ENCODE measurements around the gene C5orf15. TPM values are rescaled to one million over a fixed set of nuclear protein-coding genes. Genes with fewer than 3 reads are reported as not detected.

C5orf15 gene
- 10 to 100 TPM; 26.0 to 31.2 (median 28.6) TPM for total RNA-seq

DNA sequence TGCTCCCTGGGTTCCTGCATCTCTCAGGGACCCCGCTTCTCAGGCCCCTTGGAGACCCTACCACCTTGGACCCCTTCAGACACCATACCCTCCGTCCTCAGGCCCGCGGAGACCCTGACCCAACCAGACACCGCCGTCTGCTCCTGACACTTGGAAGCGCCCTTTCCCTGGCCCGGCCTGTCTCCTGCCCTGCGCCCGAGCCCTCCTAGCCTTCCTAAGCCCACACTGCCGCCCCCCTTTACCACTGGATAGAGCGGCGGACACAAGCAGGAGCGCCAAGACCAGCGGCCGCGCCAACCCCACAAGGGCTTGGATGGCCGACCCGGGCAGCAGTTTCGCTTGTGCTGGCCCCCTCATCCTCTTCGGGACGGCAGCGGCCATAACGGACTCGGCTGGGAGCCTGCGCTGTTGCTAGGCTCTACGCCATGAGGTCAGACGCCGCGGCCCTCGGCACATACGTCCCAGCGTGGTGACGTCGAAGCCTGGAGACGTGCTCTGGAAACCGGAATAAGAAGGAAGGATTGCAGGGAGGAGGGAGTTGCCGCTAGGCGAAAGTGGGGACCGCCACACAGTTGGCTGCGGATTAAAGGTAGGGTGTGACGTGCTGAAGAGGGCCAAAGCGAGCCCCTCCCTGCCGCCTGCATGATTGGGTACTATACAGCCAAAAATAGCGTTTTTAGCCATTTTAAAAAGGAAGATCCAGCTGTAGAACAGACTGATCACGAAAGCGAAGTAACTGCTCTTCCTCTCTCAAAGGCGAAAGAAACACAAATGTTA lies at the start of gene C5orf15:
Gene C5orf15 (minus strand): TSS at position 422 of the 777 bp plus-strand sequence. CDS start 41 bp downstream, at position 381.
- Mint-ChIP-seq H3K36me3 (ENCODE audit: insufficient read depth) (peaks cover 6% of the 10 kb centered on the region), H3K4me1 (ENCODE audit: low read depth) (peaks cover 51% of the 10 kb centered on the region), H3K4me3 (peak within 1 kb of the TSS; percentile 98), H3K9me3 (no peaks in the 10 kb centered on the region), H3K27me3 (ENCODE audit: low read depth) (no peaks in the 10 kb centered on the region)
- peak; percentile 98 to 99 for ATAC-seq
- peak; percentile 84 for DNase-seq

- no peaks in the 10 kb centered on the region for H3K9me3 Mint-ChIP-seq
- H3K27me3 Mint-ChIP-seq (ENCODE audit: low read depth): peaks cover 2% of the 10 kb centered on the region
- ATAC-seq (no peak), DNase-seq (no peak)
- H3K4me1 Mint-ChIP-seq (ENCODE audit: low read depth): peaks cover 10% of the 10 kb centered on the region
- no peak overlapping the region for H3K4me3 Mint-ChIP-seq
- no peaks in the 10 kb centered on the region for H3K36me3 Mint-ChIP-seq (ENCODE audit: insufficient read depth)
Observed at GRCh38 chr5:134008266-134008749, 39.9 kb upstream of the C5orf15 start.

DNA sequence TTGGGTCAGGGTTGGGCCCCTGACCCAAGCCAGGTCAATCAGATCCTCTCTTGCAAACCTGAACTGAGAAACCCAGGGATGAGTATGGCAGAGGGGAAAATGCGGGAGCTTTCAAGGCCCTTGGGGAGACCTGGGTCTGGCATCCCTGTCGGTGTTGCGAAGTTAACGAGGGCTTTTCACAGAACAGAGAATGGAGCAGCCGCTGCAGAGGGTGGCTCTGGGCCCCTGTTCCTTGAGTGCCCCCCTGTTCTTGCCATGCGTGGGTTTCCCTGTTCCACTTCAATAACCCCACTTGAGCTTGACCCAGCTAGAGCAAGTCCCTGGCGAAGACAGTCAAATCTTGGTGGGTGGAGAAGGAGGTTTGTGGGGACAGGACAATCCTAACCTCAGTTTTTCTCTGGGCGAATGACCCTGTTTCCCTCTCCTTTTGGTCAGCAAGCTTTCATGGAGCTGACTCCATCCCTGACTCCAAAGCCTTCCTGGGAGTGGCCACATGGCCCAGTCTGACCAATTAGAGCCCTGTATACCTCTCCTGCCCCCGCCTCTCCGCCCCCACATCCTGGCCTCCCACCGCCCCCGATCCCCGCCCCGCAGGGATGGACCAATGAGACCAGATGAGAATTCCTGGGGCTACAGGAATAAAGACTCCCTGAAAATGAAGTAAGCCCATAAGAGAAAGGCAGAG lies 39.3 kb upstream of the C5orf15 start:
- Mint-ChIP-seq H3K4me1 (ENCODE audit: low read depth) (peaks cover 13% of the 10 kb centered on the region), H3K27me3 (ENCODE audit: low read depth) (no peaks in the 10 kb centered on the region), H3K9me3 (no peaks in the 10 kb centered on the region), H3K36me3 (ENCODE audit: insufficient read depth) (no peaks in the 10 kb centered on the region), H3K4me3 (no peak overlapping the region)
- ATAC-seq (no peak), DNase-seq (no peak)

- H3K4me3 Mint-ChIP-seq: peak overlapping the region; percentile 84
- H3K36me3 Mint-ChIP-seq (ENCODE audit: insufficient read depth): peaks cover 8% of the 10 kb centered on the region
- DNase-seq: no peak
- H3K27me3 Mint-ChIP-seq (ENCODE audit: low read depth): no peaks in the 10 kb centered on the region
- H3K9me3 Mint-ChIP-seq: no peaks in the 10 kb centered on the region
- ATAC-seq: no peak
- H3K4me1 Mint-ChIP-seq (ENCODE audit: low read depth): peaks cover 28% of the 10 kb centered on the region
Observed at GRCh38 chr5:134006115-134006514, 37.7 kb upstream of the C5orf15 start.

- Mint-ChIP-seq H3K4me1 (ENCODE audit: low read depth) (peaks cover 32% of the 10 kb centered on the region), H3K27me3 (ENCODE audit: low read depth) (no peaks in the 10 kb centered on the region), H3K4me3 (peak overlapping the region; percentile 84), H3K9me3 (no peaks in the 10 kb centered on the region), H3K36me3 (ENCODE audit: insufficient read depth) (peaks cover 12% of the 10 kb centered on the region)
- no peak for ATAC-seq
- DNase-seq: no peak
Observed at GRCh38 chr5:134005417-134006061, 37.1 kb upstream of the C5orf15 start.

- Mint-ChIP-seq H3K9me3 (no peaks in the 10 kb centered on the region), H3K4me1 (ENCODE audit: low read depth) (peaks cover 38% of the 10 kb centered on the region), H3K36me3 (ENCODE audit: insufficient read depth) (peaks cover 13% of the 10 kb centered on the region), H3K4me3 (peak within 1 kb of the TSS; percentile 94), H3K27me3 (ENCODE audit: low read depth) (no peaks in the 10 kb centered on the region)
- DNase-seq (peak; percentile 74), ATAC-seq (peak; percentile 84 to 87)
Observed at GRCh38 chr5:134004626-134005416, 36.4 kb upstream of the C5orf15 start, which contains the start of gene VDAC1. TSS of gene VDAC1 (minus strand) at chr5:134004975. CDS start at chr5:133993012, 11,963 bp downstream.

- peaks cover 17% of the 10 kb centered on the region for H3K36me3 Mint-ChIP-seq (ENCODE audit: insufficient read depth)
- H3K9me3 Mint-ChIP-seq: no peaks in the 10 kb centered on the region
- H3K27me3 Mint-ChIP-seq (ENCODE audit: low read depth): no peaks in the 10 kb centered on the region
- ATAC-seq (peak; percentile 13 to 23), DNase-seq (peak; percentile 38)
- peaks cover 46% of the 10 kb centered on the region for H3K4me1 Mint-ChIP-seq (ENCODE audit: low read depth)
- peak overlapping the region; percentile 94 for H3K4me3 Mint-ChIP-seq
Observed at GRCh38 chr5:134003817-134004625, 35.6 kb upstream of the C5orf15 start.

DNA sequence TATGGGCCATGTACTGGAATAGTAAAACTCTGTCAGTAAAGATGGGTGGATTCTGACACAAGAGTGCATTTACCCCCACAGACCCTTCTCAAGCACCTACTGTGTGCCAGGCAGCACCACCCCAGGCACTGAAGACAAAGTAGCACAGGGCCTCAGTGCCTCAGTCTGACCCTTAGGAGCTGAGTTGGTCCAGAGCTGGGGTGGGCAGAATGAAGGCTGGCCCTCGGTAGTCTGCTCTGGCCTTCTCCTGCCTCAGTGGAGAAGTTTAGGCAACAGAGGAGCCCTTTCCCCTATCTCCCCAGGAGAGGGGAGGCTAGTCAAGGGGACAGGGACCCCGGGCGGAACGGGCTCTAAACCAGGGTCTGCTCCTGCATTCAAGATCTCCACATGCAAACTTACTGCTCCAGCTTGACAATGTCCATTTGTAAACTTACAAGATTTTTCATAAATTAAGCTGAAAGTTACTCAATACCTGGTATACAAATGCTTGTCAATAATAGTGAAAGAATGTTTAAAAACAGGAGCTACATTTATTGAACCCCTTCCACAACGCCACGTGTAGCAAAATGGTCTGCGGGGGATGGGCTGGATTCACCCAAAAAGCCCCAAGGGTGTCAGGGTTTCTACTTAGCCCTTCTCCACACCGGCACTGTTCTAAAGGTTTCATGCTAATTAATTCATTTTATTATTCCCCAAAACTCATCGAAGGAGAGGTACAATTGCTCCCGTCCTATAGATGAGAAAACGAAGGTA lies 34.8 kb upstream of the C5orf15 start:
- ATAC-seq: no peak
- no peaks in the 10 kb centered on the region for H3K27me3 Mint-ChIP-seq (ENCODE audit: low read depth)
- H3K9me3 Mint-ChIP-seq: no peaks in the 10 kb centered on the region
- peaks cover 17% of the 10 kb centered on the region for H3K36me3 Mint-ChIP-seq (ENCODE audit: insufficient read depth)
- DNase-seq: no peak
- H3K4me3 Mint-ChIP-seq: peak overlapping the region; percentile 94
- H3K4me1 Mint-ChIP-seq (ENCODE audit: low read depth): peaks cover 50% of the 10 kb centered on the region

GRCh38 chr5:134001938-134002731 lies 33.7 kb upstream of the C5orf15 start:
- H3K9me3 Mint-ChIP-seq: no peaks in the 10 kb centered on the region
- H3K4me1 Mint-ChIP-seq (ENCODE audit: low read depth): peaks cover 55% of the 10 kb centered on the region
- H3K4me3 Mint-ChIP-seq: peak overlapping the region; percentile 94
- no peak for ATAC-seq
- peaks cover 17% of the 10 kb centered on the region for H3K36me3 Mint-ChIP-seq (ENCODE audit: insufficient read depth)
- H3K27me3 Mint-ChIP-seq (ENCODE audit: low read depth): no peaks in the 10 kb centered on the region
- no peak for DNase-seq

DNA sequence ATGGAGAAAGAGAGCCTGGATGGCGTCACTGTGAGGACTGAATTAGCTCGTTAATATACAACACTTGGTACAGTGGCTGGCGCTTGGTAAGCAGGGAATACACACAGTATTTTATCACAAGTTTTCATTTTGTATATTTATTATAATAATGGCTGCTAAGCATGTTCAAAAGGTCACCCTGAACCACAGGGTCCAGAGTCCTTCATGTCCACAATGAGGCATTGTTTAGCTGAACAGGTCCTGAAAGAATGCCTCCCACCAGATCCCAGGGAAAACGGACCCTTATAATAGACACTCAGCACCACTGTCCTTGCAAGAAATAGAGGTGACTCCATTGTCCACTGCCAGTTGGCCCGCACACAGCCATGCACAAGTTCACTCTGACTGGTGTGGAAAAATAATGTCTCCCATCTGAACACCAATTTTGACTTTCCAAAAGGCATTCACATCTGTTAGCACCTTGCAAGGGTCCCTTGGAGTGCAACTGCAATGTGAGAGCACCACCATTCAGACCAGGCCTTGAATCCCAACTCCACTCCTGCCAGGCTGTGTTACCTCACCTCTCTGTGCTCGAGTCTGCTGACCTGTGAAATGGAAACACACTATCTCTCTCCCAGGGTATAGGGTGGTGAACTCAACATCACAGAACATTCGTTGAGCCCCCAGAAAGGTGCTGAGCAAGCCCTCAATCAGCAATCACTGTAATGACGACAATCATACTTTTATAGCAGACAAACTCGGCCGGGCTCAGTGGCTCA lies 32.5 kb upstream of the C5orf15 start:
- no peak overlapping the region for H3K4me3 Mint-ChIP-seq
- DNase-seq: no peak
- peaks cover 17% of the 10 kb centered on the region for H3K36me3 Mint-ChIP-seq (ENCODE audit: insufficient read depth)
- peaks cover 64% of the 10 kb centered on the region for H3K4me1 Mint-ChIP-seq (ENCODE audit: low read depth)
- no peaks in the 10 kb centered on the region for H3K9me3 Mint-ChIP-seq
- H3K27me3 Mint-ChIP-seq (ENCODE audit: low read depth): no peaks in the 10 kb centered on the region
- ATAC-seq: no peak

GRCh38 chr5:134000091-134000511 lies 31.7 kb upstream of the C5orf15 start:
- Mint-ChIP-seq H3K4me3 (no peak overlapping the region), H3K9me3 (no peaks in the 10 kb centered on the region), H3K36me3 (ENCODE audit: insufficient read depth) (peaks cover 17% of the 10 kb centered on the region), H3K27me3 (ENCODE audit: low read depth) (no peaks in the 10 kb centered on the region), H3K4me1 (ENCODE audit: low read depth) (peaks cover 65% of the 10 kb centered on the region)
- no peak for DNase-seq
- no peak for ATAC-seq
